K562 (cell line): ENCODE measurements around the gene CEACAM18. TPM values are rescaled to one million over a fixed set of nuclear protein-coding genes. Genes with fewer than 3 reads are reported as not detected.

Experiments used
- ATAC-seq: fragments of 200-7000 bp; cut with Tn5 transposase; 3 replicates; pipeline ENCODE4 v1.9.1; 2020; ENCODE audit warnings: moderate library complexity
- BruUV-seq: library from RNA; stranded (reverse); fragments of 400-500 nt; replicated peaks from 2 replicates; lab custom pipeline; 2021; lab: Mats Ljungman, UMichigan
- CTCF ChIA-PET: fragments of 300-600 bp; formaldehyde crosslinking; extraction: SDS; loops from one replicate; lab custom pipeline; 2021; ENCODE audit warnings: low intra/inter-chr PET ratio; lab: Yijun Ruan, JAX
- POLR2A ChIA-PET: fragments of 300-600, 350-650 bp; sonication (Branson Sonifier 250); formaldehyde crosslinking; extraction: SDS; loops from one replicate; lab custom pipeline; 2021; ENCODE audit warnings: antibody characterized with exemption, inconsistent platforms; lab: Yijun Ruan, JAX
- DNase-seq, 4 experiments: peaks; one replicate each; pipeline versions ENCODE4 v3.0.0 to v3.0.0-alpha.2; 2011 to 2018; ENCODE audit warnings: low spot score in 3 of 4, mixed read lengths in 3 of 4; ENCODE audit errors: extremely low read depth in 1 of 4
- FAIRE-seq: peaks from 2 replicates; lab custom pipeline; 2011; peaks lifted over from hg19 to GRCh38; lab: Jason Lieb, UNC
- H2AFZ ChIP-seq: 2 replicates; pipeline ENCODE4 v1.6.0; 2011; ENCODE audit warnings: low read depth, low read length, control low read depth, inconsistent platforms
- H3K27ac ChIP-seq: fragments of 200-600 bp; 3 replicates; pipeline ENCODE4 v1.8.0; 2011; ENCODE audit warnings: low read depth, mild to moderate bottlenecking, control low read depth, inconsistent platforms, low read length, moderate library complexity, mixed read lengths; ENCODE audit errors: extremely low read depth
- H3K27me3 ChIP-seq, 2 experiments: fragments of 300-600 bp in 1 of 2; 2 replicates in 1 of 2; 3 replicates in 1 of 2; pipeline versions ENCODE4 v1.6.0 to v1.8.0; 2011; ENCODE audit warnings: inconsistent platforms in 2 of 2, low read length in 2 of 2, mild to moderate bottlenecking in 1 of 2, mixed read lengths in 1 of 2, moderate library complexity in 1 of 2; ENCODE audit not compliant: control insufficient read depth in 2 of 2, insufficient read depth in 2 of 2
- H3K36me3 ChIP-seq: fragments of 300-600 bp; 3 replicates; pipeline ENCODE4 v1.8.0; 2011; ENCODE audit warnings: mild to moderate bottlenecking, low read length, inconsistent platforms; ENCODE audit not compliant: control insufficient read depth, insufficient read depth
- H3K4me1 ChIP-seq, 2 experiments: fragments of 200-600 bp in 1 of 2; replicated peaks in 1 of 2; 2 replicates in 1 of 2; 3 replicates in 1 of 2; pipeline versions ENCODE4 v1.5.1 to v1.8.0; 2011; ENCODE audit warnings: inconsistent platforms in 2 of 2, low read length in 2 of 2, mild to moderate bottlenecking in 1 of 2, mixed read lengths in 1 of 2, moderate library complexity in 1 of 2; ENCODE audit not compliant: control insufficient read depth in 2 of 2, insufficient read depth in 2 of 2
- H3K4me2 ChIP-seq: 2 replicates; pipeline ENCODE4 v1.6.1; 2011; ENCODE audit warnings: low read length, control low read depth, inconsistent platforms, mixed read lengths; ENCODE audit not compliant: insufficient read depth
- H3K4me3 ChIP-seq: fragments of 200-600 bp; sonication (generic), shearing (Covaris generic); 2 replicates; pipeline ENCODE4 v1.5.1; 2016; ENCODE audit warnings: control low read depth, inconsistent platforms
- H3K79me2 ChIP-seq: fragments of 200-600 bp; 3 replicates; pipeline ENCODE4 v1.8.0; 2011; ENCODE audit warnings: low read length, inconsistent platforms; ENCODE audit not compliant: control insufficient read depth, insufficient read depth
- H3K9ac ChIP-seq, 2 experiments: 2 replicates each; pipeline versions ENCODE4 v1.6.0 to v1.6.1; 2011; ENCODE audit warnings: low read depth in 2 of 2, low read length in 2 of 2, control low read depth in 1 of 2, inconsistent platforms in 1 of 2, mild to moderate bottlenecking in 1 of 2, mixed read lengths in 1 of 2; ENCODE audit not compliant: insufficient read depth in 1 of 2
- H3K9me1 ChIP-seq: one replicate; pipeline ENCODE4 v1.6.0; 2011; ENCODE audit warnings: inconsistent platforms, mild to moderate bottlenecking, low read length, moderate library complexity; ENCODE audit not compliant: control insufficient read depth, insufficient read depth
- H3K9me3 ChIP-seq: replicated peaks from 2 replicates; pipeline ENCODE4 v1.5.1; 2011; ENCODE audit warnings: low read depth, low read length, inconsistent platforms; ENCODE audit not compliant: control insufficient read depth, insufficient read depth
- H4K20me1 ChIP-seq: replicated peaks from 2 replicates; pipeline ENCODE4 v1.6.1; 2011; ENCODE audit warnings: low read length, inconsistent platforms, mixed read lengths; ENCODE audit not compliant: control insufficient read depth, insufficient read depth
- HMG20A ChIP-seq: fragments of 450-650 bp; formaldehyde crosslinking; conservative IDR thresholded peaks from 2 replicates; pipeline ENCODE4 v1.4.0; 2020; ENCODE audit warnings: mild to moderate bottlenecking, mixed read lengths
- NCOA4 ChIP-seq: fragments of 450-650 bp; IDR thresholded peaks from 2 replicates; pipeline ENCODE4 v1.6.1; 2018; ENCODE audit warnings: mild to moderate bottlenecking; ENCODE audit not compliant: partially characterized antibody
- SMC3 ChIP-seq: conservative IDR thresholded peaks from 2 replicates; pipeline ENCODE4 v1.6.1; 2011; ENCODE audit warnings: low read depth, low read length, improper control_type of control experiment; ENCODE audit not compliant: insufficient read depth
- SPI1 ChIP-seq: IDR thresholded peaks from 2 replicates; pipeline ENCODE4 v1.6.1; 2011; ENCODE audit warnings: low read depth, low read length, control low read depth, borderline replicate concordance
- ZBTB1 ChIP-seq: sonication (generic); formaldehyde crosslinking; IDR thresholded peaks from 2 replicates; pipeline ENCODE4 v1.8.1; 2023; ENCODE audit warnings: missing genetic modification reagents, low read depth, mild to moderate bottlenecking, borderline replicate concordance
- ZBTB11 ChIP-seq, 3 experiments: fragments of 200-800 bp in 1 of 3; fragments of 250-450 bp in 1 of 3; fragments of 450-650 bp in 1 of 3; sonication (Bioruptor Pico) in 1 of 3; sonication (Bioruptor generic) in 1 of 3; formaldehyde crosslinking in 1 of 3; IDR thresholded peaks; 2 replicates each; pipeline versions ENCODE4 v1.6.1 to v1.8.0; 2016 to 2022; ENCODE audit warnings: mild to moderate bottlenecking in 2 of 3, missing genetic modification characterization in 2 of 3, missing compliant biosample characterization in 1 of 3, moderate library complexity in 1 of 3
- WGBS: fragments of 100-300 bp; shearing (Covaris generic); methylation state at CpG from one replicate; pipeline ENCODE4 v1.1.6; 2016; ENCODE audit warnings: low coverage, mixed read lengths; ENCODE audit not compliant: insufficient coverage; ENCODE audit errors: missing lambda C conversion rate; 5-methylcytosine and 5-hydroxymethylcytosine counted together
- in situ Hi-C: fragments of 300-500 bp; cut with MboI; formaldehyde crosslinking; loops from 4 replicates; pipeline ENCODE4 v1.15.0; 2018; ENCODE audit warnings: inconsistent platforms, mixed read lengths
- intact Hi-C: fragments of 100-400 bp; cut with micrococcal nuclease; formaldehyde crosslinking; loops from 2 replicates; pipeline ENCODE4 v1.14.2; 2022
- polyA plus RNA-seq, 8 experiments: library from polyadenylated mRNA; depleted of rRNA in 4 of 8; stranded (reverse) in 5 of 8; unstranded in 3 of 8; fragments of >200 nt; fragmentation: Nextera tagmentation in 2 of 8; fragmentation: Illumina TruSeq in 1 of 8; extraction: Ambion mirVana in 2 of 8; extraction: Trizol in 1 of 8; gene quantifications; 2 replicates each; pipeline versions ENCODE4 v1.2.1 to v1.2.3, GENCODE V29; 2011 to 2014; ENCODE audit warnings: inconsistent platforms in 1 of 8, missing spikeins in 1 of 8
- total RNA-seq, 7 experiments: library from RNA; depleted of rRNA in 6 of 7; stranded (reverse); fragments of >200 nt in 6 of 7; fragmentation: Illumina TruSeq in 2 of 7; extraction: Trizol in 2 of 7; gene quantifications; 2 replicates each; pipeline versions ENCODE4 v1.2.1 to v1.2.3, GENCODE V29; 2011 to 2021; ENCODE audit warnings: low replicate concordance in 1 of 7

CEACAM18 gene
- total and polyA plus RNA-seq, 9 of the 15 experiments (the other 6 are each of a cell fraction or from before 2014, with no cell fraction given): 0.08 to 0.24 (median 0.15) TPM; not detected in 3

- Histone ChIP-seq H3K9me1 (no peaks in the 10 kb centered on the region), H3K4me2 (0 out of 2 replicates have a peak overlapping the region, but pooled peaks have one; percentile 60), H3K4me3 (no peak overlapping the region), H3K27me3 (no peaks in the 10 kb centered on the region), H3K79me2 (no peaks in the 10 kb centered on the region), H2AFZ (peak overlapping the region; percentile 35; the same call in 1 of the 2 replicates), H3K9ac (no peak overlapping the region), H3K27ac (no peak overlapping the region), H4K20me1 (no peaks in the 10 kb centered on the region), H3K4me1 (peaks cover 14 to 23% of the 10 kb centered on the region in 2 experiments), H3K36me3 (no peaks in the 10 kb centered on the region), H3K9me3 (peaks cover 1% of the 10 kb centered on the region; the same call in 1 of the 2 replicates)
- 81% methylated on average over 7 of the region's 7 CpGs for WGBS
- in situ Hi-C loops (no loop called here), intact Hi-C loops (no loop called here)
- ATAC-seq (no peak), DNase-seq (no peak), FAIRE-seq (no peak)
- CTCF ChIA-PET: no interaction called here
- no TSS peak for BruUV-seq
- POLR2A ChIA-PET: no interaction called here
- TF ChIP-seq HMG20A (CRISPR knock-in tag): no peak
- TF ChIP-seq ZBTB11 (CRISPR knock-in tag; IDR thresholded peaks at IDR 0.05): no peak
- no peak for TF ChIP-seq NCOA4
- no peak for TF ChIP-seq ZBTB1 (CRISPR knock-in tag)
- TF ChIP-seq SMC3: no peak
- no peak for TF ChIP-seq SPI1
These were observed 30.3 kb upstream of the CEACAM18 start for GRCh38 chr19:51448011-51448410.
